NCI-H226 (cell line): ENCODE results near the gene INIP.

Source experiments
- DNase-seq: peaks from one replicate; pipeline ENCODE4 v3.0.0-alpha.2; 2015

INIP gene

GRCh38 chr9:112717661-112718331, at the start of gene INIP:
Gene INIP (minus strand): TSS chr9:112718117. CDS start chr9:112716485, 1,632 bp downstream.
- DNase-seq = peak; percentile 95

GRCh38 chr9:112765281-112765680, 47.4 kb upstream of the INIP start:
- DNase-seq = no peak

GRCh38 chr9:112764837-112765236, 46.9 kb upstream of the INIP start:
- peak; percentile 75 for DNase-seq

GRCh38 chr9:112764344-112764743, 46.4 kb upstream of the INIP start:
- DNase-seq = peak; percentile 82

GRCh38 chr9:112762726-112763518, 45.0 kb upstream of the INIP start:
- no peak for DNase-seq

- no peak for DNase-seq
Observed at GRCh38 chr9:112761912-112762655, 44.2 kb upstream of the INIP start.

- DNase-seq = no peak
Observed at GRCh38 chr9:112760821-112761220, 42.9 kb upstream of the INIP start.

- DNase-seq = no peak
Observed at GRCh38 chr9:112757940-112758339, 40.0 kb upstream of the INIP start.

- DNase-seq = peak; percentile 67
Observed at GRCh38 chr9:112757282-112757883, 39.5 kb upstream of the INIP start.

- peak; percentile 24 for DNase-seq
Observed at GRCh38 chr9:112755675-112756074, 37.8 kb upstream of the INIP start.

- no peak for DNase-seq
Observed at GRCh38 chr9:112755016-112755427, 37.1 kb upstream of the INIP start.

- DNase-seq = peak; percentile 90
Observed at GRCh38 chr9:112754578-112754977, 36.7 kb upstream of the INIP start.

GRCh38 chr9:112753725-112754124, 35.8 kb upstream of the INIP start:
- peak; percentile 94 for DNase-seq

GRCh38 chr9:112752334-112753125, 34.6 kb upstream of the INIP start:
- DNase-seq = no peak

GRCh38 chr9:112751056-112751795, 33.3 kb upstream of the INIP start:
- peak; percentile 49 for DNase-seq

- DNase-seq = no peak
Observed at GRCh38 chr9:112750764-112751055, 32.8 kb upstream of the INIP start.

- peak; percentile 79 for DNase-seq
Observed at GRCh38 chr9:112750016-112750763, 32.3 kb upstream of the INIP start, which contains the start of gene SNX30. Gene SNX30 (plus strand): TSS chr9:112750760. CDS start chr9:112751002, 242 bp downstream.

GRCh38 chr9:112747094-112747493, 29.2 kb upstream of the INIP start:
- DNase-seq = no peak

- no peak for DNase-seq
Observed at GRCh38 chr9:112744177-112744576, 26.3 kb upstream of the INIP start.

GRCh38 chr9:112743216-112743836, 25.4 kb upstream of the INIP start:
- no peak for DNase-seq
